Naive B cell (primary cell): Measurements from ENCODE around the gene CGB1. TPM values are rescaled to one million over a fixed set of nuclear protein-coding genes. Genes with fewer than 3 reads are reported as not detected.
"Not testable (repeated sequence)": the region's sequence is repeated elsewhere in the genome, so short reads cannot be mapped to it uniquely, and the experiment has no call there.

Source experiments
- ATAC-seq, 2 donors: fragments of 150-1000 bp; cut with Tn5 transposase; 2 replicates each; pipeline ENCODE4 v1.10.0; 2021; ENCODE audit warnings: low read depth in 2 of 2, mild to moderate bottlenecking in 2 of 2, moderate library complexity in 2 of 2
- DNase-seq: peaks from one replicate; pipeline ENCODE4 v3.0.0; 2022
- H3K27ac Mint-ChIP-seq, 6 donors: one replicate each; pipeline ENCODE4 v1.8.0; 2020 to 2022; ENCODE audit warnings: mild to moderate bottlenecking in 6 of 6, mixed read lengths in 6 of 6, moderate library complexity in 5 of 6, inconsistent platforms in 2 of 6
- H3K27me3 Mint-ChIP-seq, 3 donors: one replicate each; pipeline ENCODE4 v1.8.0; 2021 to 2022; ENCODE audit warnings: mixed read lengths in 3 of 3, mild to moderate bottlenecking in 1 of 3
- H3K36me3 Mint-ChIP-seq, 2 donors: one replicate each; pipeline ENCODE4 v1.8.0; 2020 to 2022; ENCODE audit warnings: mixed read lengths in 2 of 2, inconsistent platforms in 1 of 2, mild to moderate bottlenecking in 1 of 2
- H3K4me1 Mint-ChIP-seq, 3 donors: one replicate each; pipeline ENCODE4 v1.8.0; 2020 to 2022; ENCODE audit warnings: mixed read lengths in 3 of 3, inconsistent platforms in 1 of 3, mild to moderate bottlenecking in 1 of 3, moderate library complexity in 1 of 3
- H3K4me3 Mint-ChIP-seq, 8 donors: one replicate each; pipeline ENCODE4 v1.8.0; 2020 to 2022; ENCODE audit warnings: mild to moderate bottlenecking in 8 of 8, mixed read lengths in 8 of 8, moderate library complexity in 8 of 8, inconsistent platforms in 2 of 8
- H3K9me3 Mint-ChIP-seq, 7 donors: one replicate each; pipeline ENCODE4 v1.8.0; 2020 to 2022; ENCODE audit warnings: mixed read lengths in 7 of 7, mild to moderate bottlenecking in 5 of 7, inconsistent platforms in 2 of 7, moderate library complexity in 1 of 7
- polyA plus RNA-seq, 6 donors: library from polyadenylated mRNA; unstranded; fragments of 300-500 nt; fragmentation: Illumina TruSeq; gene quantifications; one replicate each; pipeline ENCODE4 v1.2.3, GENCODE V29; 2021; ENCODE audit warnings: low read depth in 6 of 6

The CGB1 gene
- polyA plus RNA-seq, 6 donors from 2014 or later = not detected

DNA sequence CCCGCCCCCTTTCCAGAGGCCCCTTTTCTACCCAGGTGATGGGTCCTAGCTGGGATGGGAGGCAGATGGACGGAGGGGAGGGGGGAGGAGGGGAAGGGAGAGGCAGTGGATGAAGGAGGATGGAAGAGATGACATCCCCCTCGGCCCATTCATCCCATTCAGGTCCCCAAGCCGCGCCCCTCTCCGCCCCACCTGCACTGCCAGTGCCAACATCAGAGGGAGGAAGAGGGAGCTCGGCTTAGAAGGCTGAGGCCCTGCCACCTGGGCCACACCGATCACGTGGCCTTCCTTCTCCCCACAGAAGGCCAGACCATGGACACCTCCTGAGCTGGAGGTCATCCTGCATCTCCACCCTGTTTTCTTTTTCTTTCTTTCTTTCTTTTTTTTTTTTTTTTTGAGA, 8.0 kb downstream of the CGB1 start:
- H3K27ac Mint-ChIP-seq, ATAC-seq, H3K36me3 Mint-ChIP-seq, DNase-seq, H3K9me3 Mint-ChIP-seq, H3K4me3 Mint-ChIP-seq, H3K4me1 Mint-ChIP-seq: not testable (repeated sequence)
- H3K27me3 Mint-ChIP-seq = peaks cover 7 to 23% (median 8%) of the 10 kb centered on the region in 3 donors

DNA sequence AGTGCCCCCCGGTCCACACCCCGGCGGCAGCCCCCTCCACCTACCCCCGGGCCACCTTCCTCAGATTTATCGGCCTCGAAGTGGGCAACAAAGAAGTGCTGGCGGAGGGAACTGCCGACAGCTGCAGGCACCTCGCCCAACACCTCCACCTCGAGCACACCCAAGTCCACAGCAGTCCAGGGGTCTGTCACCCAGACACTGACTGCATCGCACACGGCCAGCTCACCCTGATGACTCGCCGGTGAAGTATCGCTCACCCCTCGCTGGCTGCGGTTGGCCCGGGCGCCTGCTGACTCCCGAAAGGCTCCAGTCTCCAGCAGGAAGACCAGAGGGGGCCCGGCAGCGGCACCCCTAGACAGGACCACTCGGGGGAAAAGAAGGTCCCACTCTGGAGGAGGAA, 11.1 kb downstream of the CGB1 start:
- H3K36me3 Mint-ChIP-seq, H3K27ac Mint-ChIP-seq, H3K9me3 Mint-ChIP-seq, H3K4me3 Mint-ChIP-seq, ATAC-seq, DNase-seq: not testable (repeated sequence)
- Mint-ChIP-seq H3K27me3 (peaks cover 0 to 11% (median 8%) of the 10 kb centered on the region in 3 donors), H3K4me1 (peaks cover 8 to 10% (median 9%) of the 10 kb centered on the region in 3 donors)

DNA sequence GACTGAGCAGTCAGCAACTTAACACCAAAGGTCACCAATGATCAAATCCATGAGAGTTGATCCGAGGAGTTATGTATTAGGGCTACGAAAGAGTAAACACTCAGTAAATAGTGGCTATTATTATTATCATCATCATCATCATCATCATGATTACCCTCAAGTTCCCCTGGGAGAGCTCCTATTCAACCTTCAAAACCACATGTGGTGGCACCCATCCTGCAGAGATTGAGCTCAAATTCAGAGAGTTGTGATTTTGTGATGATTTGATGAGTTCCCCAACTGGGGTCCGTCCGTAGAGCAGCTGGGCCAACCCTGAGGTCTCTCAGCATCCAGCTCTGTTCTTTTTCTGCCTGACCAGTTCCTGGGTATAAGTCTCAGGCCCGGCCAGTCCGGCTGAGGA, 11.6 kb downstream of the CGB1 start:
- peaks cover 8 to 15% (median 13%) of the 10 kb centered on the region in 3 donors for H3K4me1 Mint-ChIP-seq
- H3K27me3 Mint-ChIP-seq, H3K9me3 Mint-ChIP-seq, DNase-seq, H3K27ac Mint-ChIP-seq, H3K4me3 Mint-ChIP-seq, ATAC-seq, H3K36me3 Mint-ChIP-seq: not testable (repeated sequence)

DNA sequence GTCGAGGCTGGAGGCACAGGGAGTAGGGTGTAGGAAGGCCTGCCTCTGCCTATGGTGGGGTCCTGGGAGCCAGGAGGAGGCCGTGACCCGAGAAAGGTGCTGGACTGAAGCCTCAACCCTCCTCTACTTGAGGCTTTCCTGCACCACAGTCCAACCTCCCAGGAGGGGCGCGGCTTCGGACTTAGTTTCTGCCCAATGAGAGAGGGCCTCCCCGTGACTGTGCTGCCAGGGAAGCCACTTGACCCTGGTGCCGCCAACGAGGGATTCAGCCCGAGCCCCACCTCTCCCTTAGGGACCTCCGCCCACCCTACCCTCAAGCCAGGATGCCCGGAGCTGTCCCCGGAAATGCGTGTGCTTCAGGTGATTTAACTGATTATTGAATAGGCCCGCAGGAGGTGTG, 12.5 kb downstream of the CGB1 start, which contains the start of gene CGB3:
TSS of gene CGB3 (minus strand) at position 101 of the 400 bp plus-strand sequence. CDS start 362 bp downstream, outside the sequence.
- H3K4me3 Mint-ChIP-seq, H3K27me3 Mint-ChIP-seq, H3K36me3 Mint-ChIP-seq, H3K27ac Mint-ChIP-seq, ATAC-seq, DNase-seq, H3K9me3 Mint-ChIP-seq: not testable (repeated sequence)
- peaks cover 12 to 21% (median 17%) of the 10 kb centered on the region in 3 donors for H3K4me1 Mint-ChIP-seq

DNA sequence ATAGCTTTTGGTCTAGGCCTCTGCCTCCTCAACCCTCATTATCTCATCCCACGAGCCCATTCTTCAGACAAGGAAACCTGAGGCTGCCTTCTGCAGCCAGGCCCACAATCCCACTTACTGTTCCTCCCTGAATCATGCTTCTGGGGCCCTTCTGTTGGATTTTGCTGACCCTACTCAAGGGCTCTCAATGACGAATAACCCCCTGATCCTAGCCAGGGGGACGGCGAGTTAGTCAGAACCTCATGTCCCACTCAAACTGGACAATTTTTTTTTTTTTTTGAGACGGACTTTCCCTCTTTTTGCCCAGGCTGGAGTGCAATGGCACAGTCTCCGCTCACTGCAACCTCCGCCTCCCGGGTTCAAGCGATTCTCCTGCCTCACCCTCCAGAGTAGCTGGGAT, 14.6 kb downstream of the CGB1 start:
- DNase-seq (no peak), ATAC-seq (no peak)
- H3K4me3 Mint-ChIP-seq = no peak overlapping the region
- H3K27me3 Mint-ChIP-seq = peaks cover 0 to 12% (median 0%) of the 10 kb centered on the region in 3 donors
- no peaks in the 10 kb centered on the region for H3K36me3 Mint-ChIP-seq
- no peaks in the 10 kb centered on the region for H3K9me3 Mint-ChIP-seq
- H3K27ac Mint-ChIP-seq = no peak overlapping the region
- H3K4me1 Mint-ChIP-seq = peaks cover 15 to 35% (median 25%) of the 10 kb centered on the region in 3 donors

DNA sequence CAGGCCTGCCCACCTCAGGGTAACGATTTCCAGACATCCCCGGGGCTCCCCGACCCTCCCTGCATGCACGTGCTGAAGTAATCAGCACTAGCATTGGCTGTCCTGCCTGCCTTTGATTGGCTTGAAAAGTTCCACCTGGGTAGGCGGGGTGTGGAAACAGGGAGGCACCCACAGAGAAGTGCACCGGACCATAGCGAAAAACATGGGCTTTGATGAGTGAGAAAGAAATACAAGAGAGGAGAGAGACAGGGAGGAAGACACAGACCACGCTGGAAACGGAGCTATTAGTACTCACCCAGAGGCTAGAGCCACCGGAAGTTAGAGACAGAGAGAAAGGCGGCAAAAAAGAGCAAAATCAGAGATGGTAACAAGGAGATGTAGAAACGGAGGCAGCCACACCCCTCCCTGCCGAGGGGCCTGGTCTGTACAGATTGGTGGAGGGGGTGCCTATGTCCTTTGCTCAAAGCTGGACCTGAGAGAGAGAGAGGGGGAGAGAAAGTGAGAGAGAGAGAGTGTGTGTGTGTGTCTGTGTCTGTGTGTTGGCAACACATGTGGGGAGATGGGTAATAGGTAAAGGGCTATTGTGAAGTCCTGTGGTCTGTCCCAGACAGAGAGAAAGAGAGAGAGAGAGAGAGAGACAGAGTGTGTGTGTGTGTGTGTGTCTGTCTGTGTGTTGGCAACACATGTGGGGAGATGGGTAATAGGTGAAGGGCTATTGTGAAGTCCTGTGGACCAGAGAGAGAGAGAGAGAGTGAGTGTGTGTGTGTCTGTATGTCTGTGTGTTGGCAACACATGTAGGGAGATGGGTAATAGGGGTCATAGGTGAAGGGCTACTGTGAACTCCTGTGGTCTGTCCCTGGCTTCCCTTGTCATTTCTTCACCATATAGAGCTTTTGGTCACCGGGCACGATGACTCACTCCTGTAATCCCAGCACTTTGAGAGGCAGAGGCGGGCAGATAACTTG, 15.5 kb downstream of the CGB1 start:
- no peak for ATAC-seq
- Mint-ChIP-seq H3K27me3 (peaks cover 0 to 12% (median 0%) of the 10 kb centered on the region in 3 donors), H3K9me3 (no peaks in the 10 kb centered on the region), H3K27ac (peak overlapping the region in 3 of 6 donors; percentile 9 to 56 (median 50)), H3K4me1 (peaks cover 15 to 37% (median 25%) of the 10 kb centered on the region in 3 donors), H3K4me3 (peak overlapping the region in 4 of 8 donors; percentile 1 to 54 (median 2)), H3K36me3 (no peaks in the 10 kb centered on the region)
- DNase-seq = no peak

DNA sequence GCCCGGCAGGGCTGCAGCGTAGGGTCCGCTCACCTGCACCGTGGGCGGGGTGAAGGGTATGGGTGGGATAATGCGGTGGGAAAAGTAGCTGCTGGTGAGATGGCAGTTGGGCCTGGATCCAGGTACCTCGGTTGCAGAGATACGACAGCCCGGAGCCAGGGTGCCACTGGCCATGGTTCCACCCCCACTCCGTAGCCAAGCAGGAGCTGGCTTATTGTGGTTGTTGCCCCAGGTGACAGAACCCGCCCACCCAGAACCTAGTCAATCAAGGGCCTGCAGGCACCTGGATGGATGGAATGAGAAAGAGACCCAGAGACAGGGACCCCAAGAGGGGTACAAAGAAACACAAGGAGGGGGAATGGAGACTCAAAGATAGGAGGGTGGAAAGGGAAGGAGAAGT, 16.4 kb downstream of the CGB1 start:
- Mint-ChIP-seq H3K9me3 (no peaks in the 10 kb centered on the region), H3K4me3 (peak overlapping the region in 5 of 8 donors; percentile 51 to 96 (median 73)), H3K4me1 (peaks cover 15 to 37% (median 25%) of the 10 kb centered on the region in 3 donors), H3K27me3 (peaks cover 0 to 8% (median 0%) of the 10 kb centered on the region in 3 donors), H3K27ac (peak overlapping the region in 2 of 6 donors; percentile 15 to 81), H3K36me3 (no peaks in the 10 kb centered on the region)
- DNase-seq (no peak), ATAC-seq (no peak)

DNA sequence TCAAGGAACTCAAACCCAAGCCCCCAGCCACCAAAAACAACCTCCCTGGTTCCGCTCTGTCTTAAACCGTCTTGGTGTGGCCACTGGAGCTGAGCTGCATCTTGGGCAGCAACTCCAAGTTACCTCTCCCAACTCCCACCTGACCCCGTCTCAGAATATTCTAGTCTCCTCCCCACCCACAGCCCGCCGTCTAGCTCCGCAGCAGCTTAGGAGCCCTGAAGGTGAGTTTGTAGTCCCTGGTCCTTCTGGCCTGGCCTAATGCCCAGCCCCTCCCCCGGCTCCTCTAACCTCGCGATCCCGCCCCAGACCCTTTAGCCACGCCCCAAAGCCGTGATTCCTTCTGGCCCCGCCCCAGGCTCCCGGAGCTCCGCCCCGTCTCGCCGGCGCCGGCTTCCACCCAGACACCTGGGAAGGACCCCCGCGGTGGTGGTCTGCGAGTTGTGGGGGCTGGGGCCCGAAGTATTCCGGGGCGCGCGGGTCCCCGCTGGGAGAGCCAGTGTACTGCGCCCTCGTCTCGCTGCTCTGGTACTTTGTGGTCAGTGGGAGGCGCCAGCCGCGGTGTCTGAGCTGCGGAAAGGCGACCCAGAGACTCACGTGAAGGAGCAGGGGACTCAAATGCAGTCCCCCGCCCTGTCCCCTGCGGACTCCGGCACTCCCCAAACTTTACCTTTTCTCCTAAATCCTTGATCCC, 17.3 kb downstream of the CGB1 start:
- H3K27ac Mint-ChIP-seq = peak overlapping the region in 3 of 6 donors; percentile 12 to 96 (median 22)
- ATAC-seq (peak; percentile 36 to 41), DNase-seq (peak; percentile 49)
- peaks cover 0 to 8% (median 0%) of the 10 kb centered on the region in 3 donors for H3K27me3 Mint-ChIP-seq
- H3K4me1 Mint-ChIP-seq = peaks cover 15 to 37% (median 25%) of the 10 kb centered on the region in 3 donors
- peak overlapping the region; percentile 84 to 96 (median 91) for H3K4me3 Mint-ChIP-seq
- no peaks in the 10 kb centered on the region for H3K36me3 Mint-ChIP-seq
- no peaks in the 10 kb centered on the region for H3K9me3 Mint-ChIP-seq

DNA sequence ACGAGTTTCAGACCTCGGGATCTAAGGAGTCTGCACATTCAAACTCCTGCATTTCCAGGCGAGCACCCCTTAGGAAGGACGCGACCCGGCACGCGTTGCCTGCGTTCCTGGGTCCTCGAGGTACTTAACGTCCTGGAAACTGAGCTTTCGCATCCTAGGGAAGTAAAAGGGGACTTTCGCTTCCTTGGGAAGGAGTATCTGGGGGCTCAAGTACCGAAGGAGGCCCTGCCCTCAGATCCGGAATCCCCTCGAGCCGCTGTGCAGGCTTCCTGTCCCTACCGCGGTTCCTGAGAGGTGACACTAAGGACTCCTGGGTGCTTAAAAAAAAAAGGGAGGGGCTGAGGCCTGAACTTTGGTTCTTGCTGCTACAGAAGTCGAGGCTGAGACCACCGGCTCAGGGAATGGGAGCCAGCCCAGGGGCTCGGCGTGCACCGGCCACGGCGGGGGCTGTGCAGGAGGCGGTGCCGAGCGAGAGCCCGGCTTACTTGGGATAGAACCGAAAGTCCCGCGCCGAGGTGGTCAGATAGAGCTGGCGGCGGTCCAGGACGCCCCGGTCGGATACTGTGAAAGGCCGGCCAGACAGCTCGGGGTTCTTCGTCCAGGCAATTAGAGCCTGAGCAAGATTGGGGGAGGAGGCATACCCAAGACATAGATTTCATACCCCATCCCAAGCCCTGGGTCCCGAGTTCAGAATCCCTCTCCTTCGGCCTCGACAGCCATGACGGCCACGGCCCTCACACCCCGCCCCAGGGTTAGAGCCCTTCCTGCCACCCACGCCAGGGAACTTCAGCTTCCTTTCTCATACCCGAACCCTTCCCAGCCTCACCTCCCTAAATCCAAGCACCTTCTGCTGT, 18.1 kb downstream of the CGB1 start:
- not testable (repeated sequence) for H3K36me3 Mint-ChIP-seq, H3K9me3 Mint-ChIP-seq, H3K27me3 Mint-ChIP-seq
- ATAC-seq = peak in 1 of 2 donors; percentile 18
- H3K4me1 Mint-ChIP-seq = peaks cover 15 to 37% (median 25%) of the 10 kb centered on the region in 3 donors
- peak; percentile 19 for DNase-seq
- H3K4me3 Mint-ChIP-seq = peak overlapping the region; percentile 84 to 96 (median 91)
- peak overlapping the region in 3 of 6 donors; percentile 12 to 96 (median 22) for H3K27ac Mint-ChIP-seq

DNA sequence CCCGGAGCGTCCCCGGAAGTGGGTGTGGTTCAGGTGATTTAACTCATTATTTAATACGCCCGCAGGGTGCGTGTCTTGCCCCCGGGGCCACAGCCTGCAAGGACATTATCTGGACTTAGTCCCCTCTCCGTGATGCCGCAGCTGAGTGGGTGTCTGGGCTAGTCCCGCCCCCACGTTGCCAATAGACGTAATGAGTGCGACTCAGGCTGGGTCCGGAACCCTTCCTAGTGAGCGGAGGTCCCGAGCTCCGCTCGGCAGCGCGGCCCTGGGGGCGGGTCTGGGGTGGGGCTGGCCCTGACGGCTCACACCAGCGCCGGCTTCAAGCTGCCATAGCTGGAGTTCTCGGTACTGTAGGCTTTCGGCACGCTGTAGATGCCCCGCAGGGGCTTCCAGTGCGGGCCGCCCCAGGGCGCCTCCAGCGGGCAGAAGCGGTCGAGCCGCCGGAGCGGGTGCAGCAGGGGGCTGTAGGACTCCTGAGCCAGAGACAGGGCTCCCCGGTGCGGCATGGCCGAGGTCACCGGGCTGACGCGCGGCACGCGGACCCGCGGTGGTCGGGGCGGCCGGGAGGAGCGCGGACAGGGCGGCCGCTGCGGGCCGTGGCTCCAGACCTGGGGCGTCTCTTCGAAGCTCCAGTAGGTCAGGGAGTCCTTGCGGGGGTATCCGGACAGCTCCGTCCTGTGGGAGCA, 18.9 kb downstream of the CGB1 start:
- H3K9me3 Mint-ChIP-seq = no peaks in the 10 kb centered on the region
- peaks cover 0 to 8% (median 0%) of the 10 kb centered on the region in 3 donors for H3K27me3 Mint-ChIP-seq
- peaks cover 15 to 37% (median 25%) of the 10 kb centered on the region in 3 donors for H3K4me1 Mint-ChIP-seq
- H3K4me3 Mint-ChIP-seq = peak overlapping the region; percentile 84 to 96 (median 91)
- no peaks in the 10 kb centered on the region for H3K36me3 Mint-ChIP-seq
- ATAC-seq = peak; percentile 89 to 90
- peak overlapping the region in 1 of 6 donors; percentile 32 for H3K27ac Mint-ChIP-seq
- DNase-seq = peak; percentile 62

DNA sequence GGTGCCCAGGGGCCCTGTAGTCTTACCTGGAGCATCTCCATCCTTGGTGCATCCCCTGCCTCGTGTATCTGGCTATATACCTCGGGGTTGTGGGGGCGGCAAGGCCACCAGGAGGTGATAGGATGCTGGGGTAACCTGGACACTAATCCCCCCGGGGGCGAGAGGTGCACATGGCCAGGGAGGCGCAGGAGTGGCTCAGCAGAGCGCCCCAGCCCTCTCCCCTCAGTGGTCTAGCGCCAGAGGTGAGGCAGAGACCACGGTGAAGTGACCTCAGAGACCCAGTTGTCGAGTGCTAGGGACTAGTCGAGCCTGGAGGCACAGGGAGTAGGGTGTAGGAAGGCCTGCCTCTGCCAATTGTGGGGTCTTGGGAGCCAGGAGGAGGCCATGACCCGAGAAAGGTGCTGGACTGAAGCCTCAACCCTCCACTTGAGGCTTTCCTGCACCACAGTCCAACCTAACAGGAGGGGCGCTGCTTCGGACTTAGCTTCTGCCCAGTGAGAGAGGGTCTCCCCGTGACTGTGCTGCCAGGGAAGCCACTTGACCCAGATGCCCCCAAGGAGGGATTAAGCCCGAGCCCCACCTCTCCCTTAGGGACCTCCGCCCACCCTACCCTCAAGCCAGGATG, 19.5 kb downstream of the CGB1 start, which contains the start of gene LHB:
TSS of gene LHB (minus strand) at position 51 of the 625 bp plus-strand sequence. CDS start at position 41, 10 bp downstream.
- Mint-ChIP-seq H3K27me3 (peaks cover 0 to 8% (median 0%) of the 10 kb centered on the region in 3 donors), H3K9me3 (no peaks in the 10 kb centered on the region), H3K4me1 (peaks cover 15 to 37% (median 25%) of the 10 kb centered on the region in 3 donors), H3K27ac (peak within 1 kb of the TSS in 2 of 6 donors; percentile 52 to 60), H3K36me3 (no peaks in the 10 kb centered on the region), H3K4me3 (peak within 1 kb of the TSS; percentile 84 to 96 (median 91))
- DNase-seq (no peak), ATAC-seq (no peak)
